ENCODE results near the gene STIM2. TPM values are rescaled to one million over a fixed set of nuclear protein-coding genes. Genes with fewer than 3 reads are reported as not detected.

STIM2 gene
- total and polyA plus RNA-seq, 2 of the 4 experiments (the other 2 are of a cell fraction), result 16.1 to 27.6 TPM

DNA sequence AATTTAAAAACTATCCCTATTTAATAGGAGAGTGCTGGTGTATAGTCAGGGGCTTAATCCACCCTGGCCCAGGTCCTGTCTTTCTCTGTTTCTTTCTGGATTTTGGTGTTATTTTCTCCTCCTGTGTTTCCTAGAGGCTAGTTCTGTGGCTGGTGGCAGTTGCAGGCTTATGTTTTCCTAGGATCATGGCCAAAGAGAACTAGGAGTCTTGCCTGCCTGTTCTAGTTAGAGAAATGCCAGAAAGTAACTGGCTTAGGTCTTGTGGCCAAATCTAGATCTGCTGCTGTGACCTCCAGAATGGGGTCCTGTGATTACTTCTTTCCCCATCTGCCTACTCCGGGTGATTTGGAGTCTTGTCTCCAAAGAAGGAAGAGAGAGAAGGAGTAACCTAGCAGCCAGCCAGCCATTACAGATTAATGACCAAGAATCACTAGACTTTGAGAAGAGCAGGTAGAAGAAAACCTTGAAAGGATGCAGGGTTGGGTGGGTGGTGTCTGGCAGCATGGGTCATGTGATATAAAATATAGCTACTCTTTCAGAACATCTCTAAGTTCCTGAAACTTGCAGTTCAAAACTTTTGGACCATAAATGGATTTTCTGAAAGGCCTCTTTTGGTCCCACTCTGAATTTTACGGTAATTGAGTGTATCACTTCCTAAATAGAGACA lies 117.9 kb downstream of the STIM2 start:
- DNase-seq, result no peak
- dilution Hi-C loops (cut with HindIII; ENCODE audit: low sequenced_read_pairs, unreplicated experiment) (no loop called here), in situ Hi-C loops (cut with MboI; ENCODE audit: low sequenced_read_pairs) (no loop called here), intact Hi-C loops (cut with micrococcal nuclease) (no loop called here)
- H2AFZ ChIP-seq (replicated peaks; ENCODE audit: low read length, poor library complexity), result no peak overlapping the region
- H3K27ac ChIP-seq (ENCODE audit: insufficient read depth, low read length), result no peak overlapping the region
- H2AK5ac ChIP-seq (ENCODE audit: low read depth, low read length), result no peak overlapping the region
- H3K56ac ChIP-seq (ENCODE audit: extremely low read depth, insufficient read depth, low read length), result no peak overlapping the region
- no peak overlapping the region for H2BK5ac ChIP-seq (ENCODE audit: low read depth, low read length, poor library complexity, severe bottlenecking)
- no peaks in the 10 kb centered on the region for H3K36me3 ChIP-seq (ENCODE audit: control insufficient read depth, insufficient read depth, low read length)
- BruUV-seq (replicated peaks), result no TSS peak
- no peak for ATAC-seq (ENCODE audit: low read depth)
- ChIA-PET CTCF (no interaction called here), POLR2A (ENCODE audit: unreplicated experiment) (no interaction called here)
- H4K91ac ChIP-seq (ENCODE audit: insufficient read depth, low read depth, low read length), result no peak overlapping the region
- no peaks in the 10 kb centered on the region for H3K9me3 ChIP-seq (ENCODE audit: control insufficient read depth, insufficient read depth, low read length)
- H3K9ac ChIP-seq (ENCODE audit: low read depth, low read length), result no peak overlapping the region
- no peak overlapping the region for H2BK120ac ChIP-seq (ENCODE audit: low read depth, low read length)
- no peak overlapping the region for H2BK15ac ChIP-seq (ENCODE audit: low read depth, low read length)
- no peaks in the 10 kb centered on the region for H3K27me3 ChIP-seq (ENCODE audit: control insufficient read depth, insufficient read depth, low read length)
- whole genome bisulfite sequencing, 2 experiments (ENCODE audit: extremely low coverage in 2 of 2, insufficient read length in 1 of 2), result no CpG with 5 or more reads among the region's 2 CpGs
- no peak overlapping the region for H3K4me2 ChIP-seq (ENCODE audit: low read depth, low read length)
- no peak overlapping the region for H2BK20ac ChIP-seq (ENCODE audit: low read depth, low read length)
- H4K5ac ChIP-seq (ENCODE audit: low read depth, low read length), result no peak overlapping the region
- TF ChIP-seq CHD1 (IDR thresholded peaks at IDR 0.05; ENCODE audit: low read depth, low read length) (no peak), RFX5 (IDR thresholded peaks at IDR 0.05; ENCODE audit: low read depth, low read length) (no peak), RAD21 (IDR thresholded peaks at IDR 0.05; ENCODE audit: low read length) (no peak), POLR2A (IDR thresholded peaks at IDR 0.05; ENCODE audit: low read depth, low read length) (no peak), CEBPB (IDR thresholded peaks at IDR 0.05; ENCODE audit: low read depth, low read length) (no peak)
- TF ChIP-seq, protein P1, sequence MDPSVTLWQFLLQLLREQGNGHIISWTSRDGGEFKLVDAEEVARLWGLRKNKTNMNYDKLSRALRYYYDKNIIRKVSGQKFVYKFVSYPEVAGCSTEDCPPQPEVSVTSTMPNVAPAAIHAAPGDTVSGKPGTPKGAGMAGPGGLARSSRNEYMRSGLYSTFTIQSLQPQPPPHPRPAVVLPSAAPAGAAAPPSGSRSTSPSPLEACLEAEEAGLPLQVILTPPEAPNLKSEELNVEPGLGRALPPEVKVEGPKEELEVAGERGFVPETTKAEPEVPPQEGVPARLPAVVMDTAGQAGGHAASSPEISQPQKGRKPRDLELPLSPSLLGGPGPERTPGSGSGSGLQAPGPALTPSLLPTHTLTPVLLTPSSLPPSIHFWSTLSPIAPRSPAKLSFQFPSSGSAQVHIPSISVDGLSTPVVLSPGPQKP (IDR thresholded peaks at IDR 0.05; ENCODE audit: borderline replicate concordance, low read depth, low read length), result no peak
- H4K8ac ChIP-seq (ENCODE audit: low read depth in 2 of 2, low read length in 2 of 2), result no peak overlapping the region
- peaks cover 0 to 3% of the 10 kb centered on the region in 2 experiments; a peak in 1 of 4 replicates for H3K79me1 ChIP-seq (ENCODE audit: low read depth in 1 of 2, low read length in 2 of 2)
- H2AK9ac ChIP-seq (replicated peaks; ENCODE audit: low read depth, low read length, poor library complexity), result no peak overlapping the region
- H3K4me3 ChIP-seq (ENCODE audit: insufficient read depth, low read depth, low read length), result no peak overlapping the region
- no peaks in the 10 kb centered on the region for H3K4me1 ChIP-seq (ENCODE audit: control insufficient read depth, insufficient read depth, low read length)
- peak overlapping the region; percentile 23; the same call in 1 of the 2 replicates for H3K23ac ChIP-seq (ENCODE audit: low read depth, low read length)
- no peaks in the 10 kb centered on the region for H4K20me1 ChIP-seq (ENCODE audit: insufficient read depth, low read length)
- H3K4ac ChIP-seq (ENCODE audit: low read depth, low read length), result no peak overlapping the region
- H3K18ac ChIP-seq (ENCODE audit: low read depth, low read length), result no peak overlapping the region
- peaks cover 3% of the 10 kb centered on the region; the same call in 1 of the 2 replicates for H3K9me1 ChIP-seq (ENCODE audit: insufficient read depth, low read length)
- H3K14ac ChIP-seq (replicated peaks; ENCODE audit: low read depth, low read length), result no peak overlapping the region
